Activated B cell treated with CpG ODN at 0.5 μM for 24 hours (primary cell): Measurements from ENCODE around the gene YEATS2. TPM values are rescaled to one million over a fixed set of nuclear protein-coding genes. Genes with fewer than 3 reads are reported as not detected.
"Not testable (repeated sequence)": the region's sequence is repeated elsewhere in the genome, so short reads cannot be mapped to it uniquely, and the experiment has no call there.

Source experiments
- ATAC-seq: fragments of 200-7000 bp; cut with Tn5 transposase; one replicate; pipeline ENCODE4 v1.10.0; 2021; ENCODE audit warnings: low read depth, mild to moderate bottlenecking, moderate library complexity
- CTCF ChIA-PET: fragments of 350-600 bp; sonication (Branson Sonifier 250); formaldehyde crosslinking; loops from one replicate; lab custom pipeline; 2021; ENCODE audit warnings: antibody characterized with exemption; lab: Charles Lee
- POLR2A ChIA-PET: fragments of 350-600 bp; sonication (Branson Sonifier 250); formaldehyde crosslinking; loops from one replicate; lab custom pipeline; 2021; ENCODE audit warnings: antibody characterized with exemption; lab: Charles Lee
- DNase-seq: peaks from one replicate; pipeline ENCODE4 v3.0.0; 2022
- H3K27ac Mint-ChIP-seq: one replicate; pipeline ENCODE4 v1.8.0; 2020; ENCODE audit warnings: mixed read lengths
- H3K27me3 Mint-ChIP-seq: one replicate; pipeline ENCODE4 v1.8.0; 2021; ENCODE audit warnings: mixed read lengths
- H3K36me3 Mint-ChIP-seq: one replicate; pipeline ENCODE4 v1.8.0; 2021; ENCODE audit warnings: low read depth, mixed read lengths
- H3K4me1 Mint-ChIP-seq: one replicate; pipeline ENCODE4 v1.8.0; 2021; ENCODE audit warnings: mixed read lengths
- H3K4me3 Mint-ChIP-seq: one replicate; pipeline ENCODE4 v1.8.0; 2020; ENCODE audit warnings: mild to moderate bottlenecking, mixed read lengths
- H3K9me3 Mint-ChIP-seq: one replicate; pipeline ENCODE4 v1.8.0; 2020; ENCODE audit warnings: mixed read lengths
- CTCF ChIP-seq: fragments of 200-600 bp; IDR thresholded peaks from one replicate; pipeline ENCODE4 v1.8.0; 2022; ENCODE audit warnings: antibody characterized with exemption, mild to moderate bottlenecking
- intact Hi-C: fragments of 100-400 bp; cut with micrococcal nuclease; formaldehyde crosslinking; loops from one replicate; pipeline ENCODE4 v1.15.1; 2024
- total RNA-seq: library from RNA; stranded (reverse); gene quantifications from 2 replicates; pipeline ENCODE4 v1.2.3, GENCODE V29; 2022

Gene YEATS2
- total RNA-seq, 1 donor from 2014 or later, result 26.2 TPM

- DNase-seq (no peak), ATAC-seq (no peak)
- no peak for TF ChIP-seq CTCF
- intact Hi-C loops, result no loop called here
- no peak overlapping the region for H3K27ac Mint-ChIP-seq
- H3K36me3 Mint-ChIP-seq, result peaks cover 84% of the 10 kb centered on the region
- H3K27me3 Mint-ChIP-seq, result no peaks in the 10 kb centered on the region
- H3K9me3 Mint-ChIP-seq, result no peaks in the 10 kb centered on the region
- H3K4me3 Mint-ChIP-seq, result no peak overlapping the region
- H3K4me1 Mint-ChIP-seq, result no peaks in the 10 kb centered on the region
- POLR2A ChIA-PET, result no interaction called here
- CTCF ChIA-PET, result no interaction called here
Measured at GRCh38 chr3:183777016-183777618, 79.5 kb downstream of the YEATS2 start.

DNA sequence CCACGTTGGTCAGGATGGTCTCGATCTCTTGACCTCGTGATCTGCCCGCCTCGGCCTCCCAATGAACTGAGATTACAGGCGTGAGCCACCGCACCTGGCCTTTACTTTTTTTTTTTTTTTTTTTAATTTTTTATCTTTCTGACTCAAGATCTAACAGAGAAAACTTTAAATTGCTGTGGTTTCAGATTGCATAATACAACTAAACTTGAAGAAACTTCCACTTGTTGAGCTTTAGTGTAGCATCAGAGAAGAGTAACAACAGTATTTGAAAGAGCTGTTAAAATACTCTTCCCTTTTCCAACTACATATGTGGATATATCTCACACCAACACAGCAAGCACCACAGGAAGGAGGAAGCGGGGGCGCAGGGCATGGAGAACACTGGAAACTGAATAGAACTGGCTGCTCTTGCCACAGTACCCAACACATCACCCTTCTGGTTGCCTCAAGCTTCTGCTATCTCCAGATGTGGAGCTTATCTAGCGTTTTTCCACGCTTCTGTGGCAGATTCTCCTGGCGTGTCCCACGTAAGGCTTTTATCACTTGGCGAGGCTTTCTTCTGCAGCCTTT lies 82.4 kb downstream of the YEATS2 start:
- ATAC-seq, result no peak
- ChIA-PET POLR2A (no interaction called here), CTCF (interaction anchor here (0.8 kb wide), 1 partner anchor 13 kb away, joined by 3 read pairs; no protein-coding TSS in a partner anchor)
- Mint-ChIP-seq H3K4me3 (no peak overlapping the region), H3K27me3 (no peaks in the 10 kb centered on the region), H3K27ac (no peak overlapping the region), H3K4me1 (peaks cover 11% of the 10 kb centered on the region), H3K9me3 (no peaks in the 10 kb centered on the region), H3K36me3 (peaks cover 86% of the 10 kb centered on the region)
- DNase-seq, result no peak
- no peak for TF ChIP-seq CTCF
- intact Hi-C loops, result no loop called here

DNA sequence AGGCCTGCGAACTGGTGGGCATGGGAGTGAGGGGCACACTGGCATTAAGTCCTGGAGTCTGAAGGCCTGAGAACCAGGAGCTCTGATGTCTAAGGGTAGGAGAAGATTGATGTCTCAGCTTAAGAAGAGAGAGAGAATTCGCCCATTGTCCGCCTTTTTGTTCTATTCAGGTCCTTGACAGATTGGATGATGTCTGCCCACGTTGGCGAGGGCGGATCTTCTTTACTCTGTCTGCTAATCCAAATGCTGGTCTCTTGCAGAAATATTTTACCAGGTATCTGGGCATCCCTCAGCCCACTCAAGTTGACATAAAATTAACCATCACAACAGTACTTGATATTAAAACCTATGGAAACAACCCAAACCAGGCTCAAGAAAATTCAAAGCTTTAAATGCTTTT lies 83.6 kb downstream of the YEATS2 start:
- DNase-seq, result no peak
- H3K27ac Mint-ChIP-seq, result no peak overlapping the region
- intact Hi-C loops, result no loop called here
- peaks cover 84% of the 10 kb centered on the region for H3K36me3 Mint-ChIP-seq
- H3K9me3 Mint-ChIP-seq, result no peaks in the 10 kb centered on the region
- no peak for ATAC-seq
- peaks cover 11% of the 10 kb centered on the region for H3K4me1 Mint-ChIP-seq
- no peaks in the 10 kb centered on the region for H3K27me3 Mint-ChIP-seq
- CTCF ChIA-PET, result no interaction called here
- no peak for TF ChIP-seq CTCF
- POLR2A ChIA-PET, result no interaction called here
- no peak overlapping the region for H3K4me3 Mint-ChIP-seq

GRCh38 chr3:183782576-183783276 lies 85.1 kb downstream of the YEATS2 start:
- no peak for TF ChIP-seq CTCF
- H3K4me3 Mint-ChIP-seq, result no peak overlapping the region
- no peak for DNase-seq
- CTCF ChIA-PET, result no interaction called here
- no peak overlapping the region for H3K27ac Mint-ChIP-seq
- no peaks in the 10 kb centered on the region for H3K27me3 Mint-ChIP-seq
- H3K9me3 Mint-ChIP-seq, result no peaks in the 10 kb centered on the region
- POLR2A ChIA-PET, result no interaction called here
- no peak for ATAC-seq
- peaks cover 80% of the 10 kb centered on the region for H3K36me3 Mint-ChIP-seq
- intact Hi-C loops, result no loop called here
- peaks cover 11% of the 10 kb centered on the region for H3K4me1 Mint-ChIP-seq

- POLR2A ChIA-PET, H3K9me3 Mint-ChIP-seq, DNase-seq, intact Hi-C loops, ATAC-seq, H3K27ac Mint-ChIP-seq, CTCF ChIA-PET, H3K4me3 Mint-ChIP-seq, H3K27me3 Mint-ChIP-seq: not testable (repeated sequence)
- H3K4me1 Mint-ChIP-seq, result peaks cover 11% of the 10 kb centered on the region
- peaks cover 76% of the 10 kb centered on the region for H3K36me3 Mint-ChIP-seq
Measured at GRCh38 chr3:183784503-183784902, 86.9 kb downstream of the YEATS2 start.
